Frontal cortex (tissue), 4 donors: ENCODE results near the gene EML6. TPM values are rescaled to one million over a fixed set of nuclear protein-coding genes. Genes with fewer than 3 reads are reported as not detected.

Experiments
- DNase-seq, 2 donors: peaks; one replicate each; pipeline ENCODE4 v3.0.0; 2012; ENCODE audit warnings: low spot score in 2 of 2
- FAIRE-seq: peaks from 2 replicates; lab custom pipeline; 2012; peaks lifted over from hg19 to GRCh38; lab: Jason Lieb, UNC
- total RNA-seq: library from RNA; depleted of rRNA; stranded (reverse); fragments of >200 nt; gene quantifications from one replicate; pipeline ENCODE4 v1.2.3, GENCODE V29; 2014
- donor health status: control.
- donor health status: control.
- donor health status: control.

Gene EML6
- total RNA-seq, 1 donor from 2014 or later = 5.3 TPM

- peak; percentile 98 for FAIRE-seq
- DNase-seq = peak in 1 of 2 donors; percentile 51
These were observed 18.5 kb upstream of the EML6 start for GRCh38 chr2:54704688-54705605.

GRCh38 chr2:54706622-54707021 lies 16.8 kb upstream of the EML6 start:
- FAIRE-seq (no peak), DNase-seq (no peak)

- FAIRE-seq (no peak), DNase-seq (no peak)
These were observed 14.7 kb upstream of the EML6 start for GRCh38 chr2:54708584-54709335.

DNA sequence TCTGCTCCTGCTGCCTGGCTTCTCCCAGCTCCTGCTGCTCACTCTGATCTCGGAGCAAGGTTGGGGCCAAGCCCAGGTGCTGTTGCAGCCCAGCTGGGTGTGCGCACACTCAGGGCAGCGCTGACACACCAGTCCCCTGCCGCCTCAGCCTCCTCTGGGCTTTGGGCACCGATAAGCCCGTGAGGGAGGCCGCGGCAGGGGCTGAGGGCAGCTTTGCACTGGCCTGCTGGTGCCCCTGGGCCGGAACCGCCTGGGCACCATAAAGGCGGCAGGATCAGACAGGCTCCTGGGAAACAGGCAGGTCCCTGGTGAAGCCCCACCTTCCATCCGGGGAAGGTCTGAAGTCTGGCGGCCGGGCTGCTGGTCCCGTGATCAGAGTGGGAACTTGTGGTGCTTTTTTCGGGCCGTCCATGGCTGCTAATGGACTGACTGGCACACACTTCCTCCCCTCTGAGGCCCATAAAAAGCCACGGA lies 14.1 kb upstream of the EML6 start:
- no peak for FAIRE-seq

GRCh38 chr2:54710216-54710615 lies 13.2 kb upstream of the EML6 start:
- no peak for FAIRE-seq

More for the DNA sequence above, 14.1 kb upstream of the EML6 start:
- DNase-seq = no peak

GRCh38 chr2:54712516-54712915 lies 10.9 kb upstream of the EML6 start:
- DNase-seq (no peak), FAIRE-seq (no peak)

More at GRCh38 chr2:54710216-54710615, 13.2 kb upstream of the EML6 start:
- no peak for DNase-seq

DNA sequence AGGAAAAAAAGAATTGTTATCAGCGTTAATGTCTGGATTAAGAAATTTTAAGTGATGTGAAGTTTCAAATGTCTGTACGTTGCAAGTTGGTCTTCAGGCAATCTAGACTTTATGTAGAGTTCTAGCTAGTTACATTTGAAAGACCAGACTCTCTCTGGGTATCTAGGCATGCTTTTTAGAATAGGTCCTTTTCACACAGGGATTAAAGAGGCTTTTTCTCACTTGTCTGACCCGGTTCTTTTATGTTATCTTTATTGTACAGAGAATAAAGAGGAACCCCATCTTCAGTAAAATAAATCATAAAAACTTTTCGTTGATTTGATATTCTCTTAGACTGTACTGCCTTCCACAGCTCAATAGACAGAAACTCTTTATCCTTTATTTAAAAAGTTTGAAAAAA lies 8.5 kb upstream of the EML6 start:
- DNase-seq = no peak

DNA sequence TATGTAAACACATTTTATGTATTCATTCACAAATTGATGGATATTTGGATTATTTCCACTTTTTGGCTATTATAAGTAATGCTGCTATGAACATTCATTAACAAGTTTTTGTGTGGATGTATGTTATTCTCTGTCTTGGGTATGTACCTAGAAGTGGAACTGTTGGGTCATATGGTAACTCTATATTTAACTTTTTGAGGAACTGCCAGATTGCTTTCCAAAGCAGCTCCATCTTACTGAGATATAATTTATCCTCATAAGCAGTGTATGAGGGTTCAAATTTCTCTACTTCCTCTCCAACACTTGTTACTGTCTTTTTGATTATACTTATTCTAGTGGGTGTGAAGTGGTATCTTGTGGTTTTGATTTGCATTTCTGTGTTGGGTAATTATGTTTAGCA lies 7.1 kb upstream of the EML6 start:
- FAIRE-seq (no peak), DNase-seq (no peak)

More for the DNA sequence above, 8.5 kb upstream of the EML6 start:
- FAIRE-seq = no peak

- no peak for FAIRE-seq
- DNase-seq = no peak
These were observed 2.9 kb upstream of the EML6 start for GRCh38 chr2:54720563-54720962.

GRCh38 chr2:54722641-54723040 lies 821 bp upstream of the EML6 start:
- FAIRE-seq = no peak

DNA sequence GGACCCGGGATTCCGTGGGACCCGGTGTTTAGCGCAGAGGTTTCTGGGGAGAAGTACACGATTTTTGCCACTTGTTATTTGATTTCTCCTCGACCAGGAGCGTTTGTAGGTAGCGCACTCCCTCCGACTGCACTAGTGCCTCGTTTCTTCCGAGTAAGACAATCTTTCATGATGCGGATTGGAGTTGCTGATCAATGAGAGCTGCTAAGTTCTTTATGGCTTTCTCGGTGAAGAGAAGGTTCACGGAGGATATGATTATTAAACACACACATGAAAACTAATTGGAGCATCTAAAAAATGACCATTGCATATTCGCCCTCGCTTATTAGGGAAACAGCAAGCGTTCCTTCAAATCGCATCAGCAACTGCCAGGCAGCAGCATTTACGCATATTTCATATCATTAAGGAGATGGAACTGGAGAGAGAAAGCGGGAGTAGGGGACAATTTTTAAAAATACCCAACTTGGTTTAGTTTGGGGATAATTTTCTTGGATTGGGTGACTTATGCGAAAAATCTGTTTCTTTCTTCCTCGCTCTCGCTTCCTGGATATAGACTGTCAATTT lies 616 bp downstream of the EML6 start:
- DNase-seq = no peak
- FAIRE-seq = no peak

More at GRCh38 chr2:54722641-54723040, 821 bp upstream of the EML6 start:
- no peak for DNase-seq

DNA sequence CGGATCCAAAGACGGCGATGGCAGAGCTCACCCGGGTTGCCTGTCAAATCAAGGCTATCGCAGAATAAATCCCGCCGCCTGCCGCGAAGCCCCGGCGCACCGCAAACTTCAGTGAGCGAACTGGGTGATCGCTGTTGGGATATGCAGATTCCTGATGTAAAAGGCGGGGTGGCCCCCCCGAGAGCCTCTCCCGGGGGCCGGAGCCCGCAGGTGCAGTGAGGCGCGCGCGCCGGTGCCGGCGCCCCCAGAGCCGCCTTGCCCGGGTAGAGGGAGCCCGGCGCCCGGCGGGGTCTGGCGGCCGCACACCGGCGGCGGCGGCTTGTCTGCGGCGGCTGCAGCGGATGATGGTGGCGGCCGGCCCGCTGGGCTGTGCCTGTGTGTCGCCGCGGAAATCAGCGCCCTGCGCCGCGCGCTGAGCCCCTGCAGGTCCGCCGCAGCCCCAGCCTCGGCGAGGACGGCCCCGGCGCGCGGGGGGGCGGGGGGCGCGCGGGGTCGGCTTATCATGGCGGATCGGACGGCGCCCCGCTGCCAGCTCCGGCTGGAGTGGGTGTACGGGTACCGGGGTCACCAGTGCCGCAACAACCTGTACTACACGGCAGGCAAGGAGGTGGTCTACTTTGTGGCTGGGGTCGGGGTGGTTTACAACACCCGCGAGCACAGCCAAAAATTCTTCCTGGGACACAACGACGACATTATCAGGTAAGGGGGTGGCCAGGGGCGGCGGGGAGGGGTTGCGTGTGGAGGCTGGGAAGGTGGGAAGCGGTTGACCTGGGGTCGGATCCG lies 1.3 kb downstream of the EML6 start:
- DNase-seq = peak in 1 of 2 donors; percentile 56
- FAIRE-seq = no peak

DNA sequence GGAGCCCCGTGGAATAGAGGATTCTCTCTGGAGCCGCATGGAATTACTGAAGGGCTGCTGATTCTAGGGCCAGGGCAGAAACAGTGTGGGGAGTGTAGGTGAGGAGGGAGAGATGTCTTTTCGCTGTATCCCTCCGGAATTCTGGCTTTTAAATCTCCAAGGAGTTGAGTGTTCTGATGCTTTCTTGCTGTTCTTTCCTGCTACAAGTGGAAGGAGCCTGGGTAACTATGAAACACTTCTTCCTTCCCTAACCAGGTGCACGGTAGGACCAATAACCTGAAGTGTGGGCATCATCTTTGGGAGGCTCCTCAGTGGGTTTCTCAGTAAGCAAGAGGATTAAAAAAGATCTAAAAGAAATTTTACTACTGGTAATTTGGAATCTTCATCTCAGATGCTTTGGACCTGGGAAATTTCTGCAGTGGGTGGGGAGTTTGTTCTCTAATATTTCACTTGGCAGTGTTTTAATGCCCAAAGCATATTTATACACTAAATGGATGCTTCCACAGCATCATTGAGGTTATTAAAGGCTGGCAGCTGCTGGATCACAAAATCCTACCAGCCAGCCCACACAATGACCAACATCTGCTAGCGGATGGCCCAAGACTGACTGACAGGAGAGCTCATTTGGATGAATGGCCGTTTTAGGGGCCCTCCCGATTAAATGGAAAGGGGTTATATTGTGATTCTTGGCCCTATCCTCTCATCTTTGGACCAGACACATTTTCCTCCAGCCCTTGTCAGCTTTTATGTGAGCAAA lies 2.1 kb downstream of the EML6 start:
- no peak for DNase-seq
- FAIRE-seq = no peak

DNA sequence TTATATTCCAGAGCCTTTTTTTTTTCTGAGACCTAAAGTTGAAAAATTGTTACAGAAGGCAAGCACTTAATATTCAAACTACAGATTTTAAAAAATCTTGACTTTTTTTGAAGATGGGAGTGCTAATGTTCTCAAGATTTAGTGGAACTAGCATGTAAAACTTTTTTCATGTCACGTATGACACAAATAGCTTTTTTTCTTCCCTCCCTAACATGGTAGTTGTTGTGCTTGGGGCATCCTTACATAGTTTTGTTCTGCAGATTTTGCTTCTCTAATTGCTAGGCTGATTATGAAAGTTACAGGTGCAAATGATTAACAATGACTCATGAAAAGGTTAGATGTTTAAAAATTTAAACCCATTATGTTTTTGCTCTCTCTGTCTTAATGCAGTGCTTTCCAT lies 3.0 kb downstream of the EML6 start:
- DNase-seq (no peak), FAIRE-seq (no peak)

GRCh38 chr2:54726940-54727339 lies 3.5 kb downstream of the EML6 start:
- no peak for FAIRE-seq

GRCh38 chr2:54728669-54729120 lies 5.2 kb downstream of the EML6 start:
- FAIRE-seq = no peak
- DNase-seq = no peak

More at GRCh38 chr2:54726940-54727339, 3.5 kb downstream of the EML6 start:
- no peak for DNase-seq

GRCh38 chr2:54735636-54736035 lies 12.2 kb downstream of the EML6 start:
- DNase-seq = no peak

DNA sequence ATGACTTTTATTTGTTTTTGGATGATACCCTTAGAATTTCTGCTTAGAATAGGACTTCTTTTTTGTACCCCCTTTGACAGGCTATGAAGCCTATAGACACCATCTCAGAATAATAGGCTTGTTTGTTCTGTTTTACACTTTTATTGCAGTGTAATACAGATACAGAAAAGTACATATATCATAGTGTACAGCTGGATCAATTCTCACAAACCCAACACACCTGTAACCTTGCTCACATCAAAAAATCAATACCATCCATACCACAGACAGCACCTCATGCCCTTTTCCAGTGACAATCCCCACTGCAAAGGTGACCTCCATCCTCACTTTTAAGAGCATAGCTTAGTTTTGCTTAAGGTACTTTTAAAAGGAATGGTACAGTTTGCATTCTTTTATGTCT lies 14.8 kb downstream of the EML6 start:
- FAIRE-seq (no peak), DNase-seq (no peak)

More at GRCh38 chr2:54735636-54736035, 12.2 kb downstream of the EML6 start:
- no peak for FAIRE-seq

DNA sequence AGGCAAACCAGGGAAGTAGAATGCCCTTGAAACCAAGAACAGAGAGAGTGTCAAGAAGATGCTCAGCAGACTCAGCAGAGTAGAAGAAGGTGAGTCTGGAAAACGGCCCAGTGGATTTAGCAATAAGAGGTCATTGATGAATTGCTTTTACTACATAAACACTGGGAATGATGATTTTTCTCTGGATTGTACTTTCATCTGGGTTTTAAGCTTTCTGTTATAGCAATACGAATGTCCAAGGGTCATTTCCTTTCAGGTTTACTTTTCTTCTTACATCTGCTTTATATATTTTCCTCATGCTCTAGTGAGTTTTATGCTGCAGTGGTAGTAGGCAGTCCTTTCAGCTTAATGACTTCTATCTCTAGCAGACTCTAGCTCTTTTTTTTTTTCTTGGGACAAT lies 16.9 kb downstream of the EML6 start:
- FAIRE-seq = no peak
- no peak for DNase-seq
